GM18517 (cell line): ENCODE measurements around the gene ATXN1.
"Not testable (repeated sequence)": the region's sequence is repeated elsewhere in the genome, so short reads cannot be mapped to it uniquely, and the experiment has no call there.

Experiments used
- ATAC-seq: cut with Tn5 transposase; IDR thresholded peaks from one replicate; pipeline ENCODE4 v1.9.1; 2021; ENCODE audit warnings: mild to moderate bottlenecking, moderate library complexity; ENCODE audit not compliant: unreplicated experiment

The ATXN1 gene

DNA sequence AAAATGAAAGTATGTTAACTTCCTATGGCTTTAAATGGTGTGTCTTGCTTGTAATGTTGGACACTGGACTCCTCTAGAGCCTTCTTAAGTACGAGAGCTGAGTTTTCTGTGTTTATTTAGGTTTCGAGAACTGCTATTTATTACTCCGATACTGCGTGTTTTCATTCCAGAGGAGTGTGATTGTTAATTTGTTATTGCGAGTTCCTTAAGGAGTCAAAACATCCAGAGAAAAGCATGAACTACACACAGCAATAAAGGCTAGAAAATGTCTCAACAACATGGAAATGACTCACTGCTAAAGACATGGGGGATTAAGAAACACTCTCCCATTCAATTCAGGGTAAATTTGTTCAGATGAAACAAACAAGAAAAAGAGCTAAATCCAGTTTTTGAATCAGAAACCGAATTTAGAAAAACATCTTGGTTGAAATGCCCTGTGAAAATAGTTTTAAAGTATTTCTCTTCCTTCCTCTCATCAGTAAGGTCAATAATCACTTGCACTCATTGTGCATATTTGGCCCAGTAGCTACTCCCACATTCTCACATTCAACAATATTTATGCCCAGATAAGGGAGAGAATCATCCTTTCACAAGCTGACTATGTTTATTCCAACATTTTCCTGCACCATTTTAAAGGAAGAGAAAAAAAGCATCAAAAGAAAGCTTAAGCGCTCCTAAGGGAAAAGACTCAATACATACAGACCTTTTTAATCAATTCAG, 36.0 kb downstream of the ATXN1 start:
- ATAC-seq, result no peak

DNA sequence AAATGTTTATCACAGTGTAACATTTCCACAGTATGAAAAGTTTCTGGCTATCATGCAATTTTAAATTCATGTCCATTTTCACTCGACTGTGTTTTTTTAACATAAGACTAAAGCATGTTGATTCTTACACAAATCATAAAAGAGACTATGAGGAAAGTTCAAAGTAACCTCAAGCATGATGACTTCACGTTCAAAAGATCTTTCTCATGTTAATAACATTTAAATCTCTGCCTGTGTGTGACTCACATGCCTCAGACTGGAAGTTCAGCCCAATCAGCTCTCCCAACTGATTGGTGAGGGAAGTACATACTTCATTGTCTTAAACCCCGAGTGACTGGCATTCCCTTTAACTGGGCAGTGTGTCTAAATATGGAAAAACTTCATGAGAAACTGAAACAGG, 37.4 kb downstream of the ATXN1 start:
- ATAC-seq, result no peak

DNA sequence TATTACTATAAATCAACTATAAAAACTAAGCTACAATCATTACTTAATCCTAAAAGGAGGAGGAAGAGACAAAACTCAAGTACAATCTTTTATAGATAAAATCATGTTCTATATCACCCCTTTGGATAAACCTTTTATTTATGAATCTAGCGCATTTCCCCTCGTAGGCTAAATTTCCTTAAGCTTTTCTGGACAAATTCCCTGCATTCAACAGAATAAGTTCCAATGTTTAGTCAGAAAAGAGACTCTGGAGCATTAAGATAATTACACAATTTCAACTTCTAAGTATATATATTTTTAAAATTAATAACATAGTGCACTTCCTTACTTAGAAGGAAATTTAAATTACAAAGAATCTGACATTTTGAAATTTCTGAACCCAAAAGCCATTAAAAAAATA, 37.9 kb downstream of the ATXN1 start:
- ATAC-seq, result no peak

DNA sequence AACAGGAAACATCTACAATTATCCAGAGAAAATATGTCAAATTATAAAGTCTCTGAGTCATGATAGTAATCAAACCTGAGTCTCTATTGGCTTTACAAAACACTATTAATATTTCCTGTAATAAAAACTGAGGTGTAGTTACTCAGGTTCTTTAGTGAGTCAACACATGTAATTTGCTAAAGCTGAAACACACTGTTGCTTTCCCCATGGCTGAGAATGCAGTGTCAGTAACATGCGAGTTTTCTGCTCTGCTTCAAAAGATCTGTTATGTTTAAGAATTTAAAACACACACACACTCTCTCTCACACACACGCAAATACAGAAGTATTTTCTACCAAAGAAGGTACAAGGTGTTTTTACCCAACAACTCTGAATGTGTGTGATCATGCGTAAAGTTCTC, 38.6 kb downstream of the ATXN1 start:
- ATAC-seq, result no peak

DNA sequence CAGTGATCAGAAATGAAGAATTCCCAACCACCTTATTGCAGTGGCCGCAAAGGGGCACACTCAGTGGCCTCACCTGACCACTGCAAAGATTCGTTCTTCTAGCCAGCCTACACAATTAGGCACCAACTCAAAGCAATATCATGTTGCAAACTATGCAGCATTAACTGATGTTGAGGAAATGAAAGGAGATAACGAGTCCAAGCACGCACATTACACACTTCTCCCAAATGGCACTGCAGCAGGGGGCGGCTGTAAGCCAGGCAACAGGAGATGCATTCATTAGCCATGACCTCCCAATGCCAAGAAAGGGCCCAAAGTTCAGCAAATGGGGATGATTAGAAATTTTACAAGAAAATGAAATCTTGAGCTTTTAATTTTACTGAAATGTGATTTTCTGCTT, 39.3 kb downstream of the ATXN1 start:
- ATAC-seq, result no peak

DNA sequence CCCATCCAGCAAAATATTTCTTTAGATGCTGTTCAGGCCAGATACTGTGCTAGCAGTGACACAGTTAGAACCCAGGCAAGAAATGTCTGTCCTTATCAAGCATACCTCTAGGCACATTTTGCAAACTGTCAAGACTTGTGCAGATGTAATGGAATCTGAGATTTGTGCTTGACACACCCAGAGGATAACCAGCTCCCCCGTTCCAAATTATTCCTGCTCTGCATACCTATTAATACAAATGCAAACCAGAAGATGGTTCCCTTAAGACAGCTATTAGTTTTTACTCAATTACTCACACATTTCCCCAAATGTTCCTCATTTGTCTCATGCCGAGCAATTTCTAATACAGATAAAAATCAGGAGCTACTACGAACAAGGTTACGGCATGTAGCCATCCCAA, 40.4 kb downstream of the ATXN1 start:
- ATAC-seq, result no peak

DNA sequence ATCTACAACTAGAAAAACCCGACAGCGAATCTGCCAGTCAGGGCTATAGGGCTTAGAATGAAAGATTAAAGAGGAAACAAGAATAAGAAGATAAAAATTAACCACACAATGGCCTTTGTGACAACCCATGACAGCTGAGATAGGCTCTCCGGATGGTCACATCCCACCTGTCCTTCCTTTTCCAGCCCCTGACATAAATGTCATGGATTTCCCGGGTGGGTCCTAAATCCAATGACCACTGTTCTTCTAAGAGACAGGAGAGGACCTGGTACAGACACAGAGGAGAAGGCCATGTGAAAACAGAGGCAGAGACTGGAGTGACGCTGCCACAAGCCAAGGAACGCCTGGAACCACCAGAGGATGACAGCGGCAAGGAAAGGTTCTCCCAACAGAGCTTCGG, 41.8 kb downstream of the ATXN1 start:
- ATAC-seq, result no peak

DNA sequence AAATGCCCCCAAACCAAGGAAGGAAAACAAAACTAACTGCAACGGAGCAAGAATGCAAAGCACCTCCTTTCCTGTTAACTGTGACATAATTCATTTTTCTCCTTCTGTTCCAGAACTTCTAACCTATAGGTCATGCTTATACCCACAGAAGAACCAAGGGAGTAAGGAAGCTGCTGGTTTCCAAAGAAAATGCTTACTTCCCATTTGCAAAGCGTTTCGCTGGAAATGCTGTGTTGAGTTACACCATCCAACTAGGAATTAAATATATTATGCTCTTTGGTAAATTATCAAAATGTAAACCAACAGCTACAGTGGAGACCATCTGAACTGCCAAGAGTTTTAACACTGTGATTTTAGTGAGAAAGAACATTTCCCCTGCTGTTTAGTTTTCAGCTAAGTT, 42.9 kb downstream of the ATXN1 start:
- ATAC-seq, result no peak

DNA sequence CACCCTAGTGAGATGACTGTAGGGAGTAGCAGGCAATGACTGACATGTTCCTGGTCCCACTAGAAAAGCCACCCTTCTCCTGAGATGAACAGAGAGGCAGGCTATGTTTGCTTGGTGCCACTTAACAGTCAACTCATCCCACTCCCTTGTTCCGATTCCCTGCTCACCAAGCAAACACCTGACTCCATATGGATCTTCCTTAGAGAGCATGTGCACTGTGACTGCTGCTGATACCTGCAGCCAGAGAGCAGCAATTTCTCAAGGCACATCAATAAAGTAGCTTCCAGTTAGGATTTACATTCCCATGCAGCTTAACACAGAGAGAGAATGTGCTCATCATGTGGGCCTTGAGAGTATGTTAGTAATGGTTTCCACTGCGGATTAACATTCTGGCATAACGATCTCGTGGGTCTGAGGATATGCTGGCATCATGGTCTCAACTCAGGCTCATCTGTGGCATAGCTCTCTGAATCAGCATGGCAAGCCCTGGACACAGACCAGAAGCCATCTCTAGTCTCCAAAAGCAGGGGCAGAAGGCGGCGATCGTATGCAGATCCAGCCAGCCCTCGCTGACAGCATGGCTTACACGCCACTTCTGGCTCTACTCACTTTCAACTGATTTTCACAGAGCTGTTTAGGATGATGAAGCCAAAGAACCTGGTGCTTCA, 43.9 kb downstream of the ATXN1 start:
- ATAC-seq, result no peak

DNA sequence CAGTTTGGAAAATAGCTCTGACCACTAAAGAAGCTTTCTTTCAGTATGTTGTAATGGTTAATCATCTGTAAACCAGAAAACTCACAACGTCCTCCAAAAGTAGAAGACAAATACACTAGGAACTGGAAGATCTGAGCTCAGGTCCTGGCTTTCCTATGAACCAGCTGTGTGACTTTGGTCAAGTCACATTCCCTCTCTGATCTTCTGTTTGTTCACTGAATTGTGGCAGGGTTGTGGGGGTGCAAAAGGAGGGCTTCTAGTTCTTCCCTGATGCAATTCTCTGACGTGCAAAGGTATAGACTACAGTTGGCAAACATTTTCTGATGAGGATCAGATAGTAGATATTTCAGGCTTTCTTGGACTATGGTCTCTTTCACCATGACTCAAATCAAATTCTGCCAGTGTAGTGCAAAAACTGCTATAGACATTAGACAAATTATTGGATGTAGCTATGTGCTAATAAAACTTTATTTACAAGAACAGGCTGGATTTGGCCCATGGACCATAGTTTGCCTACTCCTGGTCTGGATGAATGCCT, 44.9 kb downstream of the ATXN1 start:
- no peak for ATAC-seq

DNA sequence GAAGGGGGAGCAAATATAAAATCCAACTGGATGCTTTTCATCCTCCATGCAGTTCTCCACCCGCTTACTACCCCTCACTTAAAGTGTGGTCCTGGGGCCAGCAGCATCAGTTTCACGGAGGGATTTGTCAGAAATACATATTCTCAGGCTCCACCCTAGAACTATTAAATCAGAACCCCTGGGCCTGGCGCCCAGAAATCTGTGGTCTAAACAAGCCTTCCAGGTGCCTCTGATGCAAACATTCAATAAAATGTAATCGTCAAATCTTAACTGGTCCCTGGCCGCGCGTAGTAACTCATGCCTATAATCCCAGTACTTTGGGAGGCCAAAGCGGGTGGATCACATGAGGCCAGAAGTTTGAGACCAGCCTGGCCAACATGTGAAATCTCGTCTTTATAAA, 47.7 kb downstream of the ATXN1 start:
- ATAC-seq, result no peak

DNA sequence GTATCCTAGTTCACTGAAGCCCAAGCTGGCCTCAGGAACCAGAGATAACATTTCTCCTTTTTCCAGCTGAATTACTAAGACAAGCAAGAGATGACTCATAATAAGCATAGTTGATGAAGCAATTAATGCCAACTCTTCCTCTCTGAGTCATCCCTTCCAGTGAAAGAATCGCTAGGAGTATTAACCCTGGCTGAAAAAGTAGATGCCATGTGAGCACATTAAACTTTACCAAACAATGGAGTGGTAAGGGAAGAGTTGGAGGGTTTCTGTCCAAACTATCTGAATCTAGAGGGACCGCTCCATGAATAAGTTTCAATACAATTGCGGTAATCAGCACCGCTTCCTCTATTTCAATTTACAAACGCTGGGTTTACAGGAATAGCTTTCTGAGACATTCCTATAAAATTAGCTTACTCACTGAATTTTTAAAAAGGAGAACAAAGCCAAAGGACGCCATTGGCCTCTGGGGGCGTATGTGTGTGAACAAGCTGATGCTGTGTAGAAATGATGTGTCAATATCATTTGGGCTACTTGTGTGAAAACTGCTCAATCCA, 48.3 kb downstream of the ATXN1 start:
- ATAC-seq, result peak; percentile 44

DNA sequence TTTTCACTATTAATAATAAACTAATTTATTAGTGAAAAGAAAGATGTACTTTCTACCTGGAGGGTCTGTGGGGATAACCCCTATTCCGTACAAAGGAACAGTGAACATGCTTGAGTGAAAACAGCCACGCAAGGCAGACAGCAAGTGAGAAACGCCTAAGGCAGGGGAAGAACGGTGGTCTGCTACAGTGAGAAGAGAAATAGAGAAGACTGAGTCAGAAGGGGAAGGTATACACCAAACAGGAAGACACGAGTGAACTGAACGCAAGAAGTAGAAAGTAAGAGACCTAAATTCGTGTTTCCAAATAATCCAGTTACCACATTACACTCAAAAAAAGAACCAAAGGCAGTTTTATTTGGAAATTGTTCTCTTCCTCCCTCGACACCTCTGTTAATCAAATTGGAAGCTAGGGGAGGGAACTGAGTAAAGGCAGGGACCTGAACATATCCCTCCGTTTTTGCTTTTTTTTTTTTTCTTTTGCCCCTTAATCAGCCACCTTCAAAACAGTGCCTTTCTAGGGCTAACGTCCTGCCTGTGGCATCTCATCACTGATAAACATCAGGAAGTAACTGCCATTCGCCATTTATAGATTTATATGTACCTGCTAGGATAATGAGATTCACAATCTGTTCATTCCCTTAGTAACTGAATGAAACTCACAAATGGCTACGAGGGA, 48.9 kb downstream of the ATXN1 start:
- ATAC-seq, result peak; percentile 74

DNA sequence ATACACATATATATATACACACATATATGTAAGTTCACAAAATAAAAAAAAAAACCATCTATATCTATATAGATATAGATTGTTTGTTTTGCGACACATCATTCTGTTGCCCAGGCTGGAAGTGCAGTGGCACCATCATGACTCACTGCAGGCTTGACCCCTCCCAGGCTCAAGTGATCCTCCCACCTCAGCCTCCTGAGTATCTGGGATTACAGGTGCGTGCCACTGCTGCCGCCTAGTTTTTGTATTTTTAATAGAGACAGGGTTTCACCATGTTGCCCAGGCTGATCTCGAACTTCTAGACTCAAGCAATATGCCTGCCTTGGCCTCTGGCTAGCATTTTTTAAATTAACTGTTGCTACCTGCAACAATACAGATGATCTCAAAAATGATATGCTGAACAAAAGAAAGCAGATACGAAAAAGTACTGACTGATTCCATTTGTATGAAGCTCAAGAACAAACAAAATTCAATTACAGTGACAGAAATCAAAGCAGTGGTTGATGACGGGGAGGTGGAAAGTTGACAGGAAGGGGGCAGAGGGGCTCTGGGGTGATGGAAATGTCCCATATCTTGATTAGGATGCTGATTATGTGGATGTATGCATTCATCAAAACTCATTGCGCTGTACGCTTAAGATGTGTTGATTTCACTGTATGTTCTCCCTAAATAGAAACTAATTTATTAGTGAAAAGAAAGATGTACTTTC, 49.6 kb downstream of the ATXN1 start:
- ATAC-seq, result peak; percentile 8

DNA sequence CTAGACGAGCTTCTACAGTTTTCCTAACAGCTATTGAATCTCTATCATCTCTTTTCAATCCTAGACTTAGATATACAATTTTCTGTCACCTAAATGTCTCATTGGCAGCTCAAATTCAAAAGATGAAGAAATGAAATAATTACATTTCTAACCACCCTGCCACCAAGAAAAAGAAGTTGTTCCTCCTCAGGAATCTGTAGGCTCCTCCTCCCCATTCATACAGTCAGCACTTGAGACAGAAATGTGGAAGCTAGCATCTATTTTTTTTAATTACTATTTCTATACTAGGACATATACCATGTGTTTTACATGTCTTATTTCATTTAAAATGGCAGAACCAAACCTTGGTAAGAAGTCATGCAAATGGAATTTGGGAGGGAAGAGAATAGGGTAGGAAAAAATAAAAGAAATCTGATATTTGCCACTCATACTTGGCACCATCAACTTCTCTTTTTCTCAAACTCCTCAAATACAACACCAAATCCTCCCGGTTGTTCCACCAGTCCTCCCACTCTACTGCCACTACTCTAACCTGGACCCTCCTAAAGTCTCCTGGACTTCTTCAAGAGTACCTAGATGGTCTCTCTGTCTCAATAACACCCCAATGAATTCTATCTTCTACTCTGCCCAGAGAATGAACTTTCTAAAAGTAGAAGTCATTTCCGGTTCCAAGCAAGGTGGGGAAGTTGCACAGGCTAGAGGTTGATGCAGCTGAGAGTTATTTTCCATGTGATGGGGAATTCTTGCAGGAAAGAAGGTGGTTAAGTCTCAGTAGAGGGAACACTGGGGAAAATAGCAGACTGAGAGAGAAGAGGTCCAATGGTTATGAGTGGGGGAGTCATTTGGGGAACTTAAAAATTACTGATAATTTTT, 54.1 kb downstream of the ATXN1 start:
- peak; percentile 47 for ATAC-seq

DNA sequence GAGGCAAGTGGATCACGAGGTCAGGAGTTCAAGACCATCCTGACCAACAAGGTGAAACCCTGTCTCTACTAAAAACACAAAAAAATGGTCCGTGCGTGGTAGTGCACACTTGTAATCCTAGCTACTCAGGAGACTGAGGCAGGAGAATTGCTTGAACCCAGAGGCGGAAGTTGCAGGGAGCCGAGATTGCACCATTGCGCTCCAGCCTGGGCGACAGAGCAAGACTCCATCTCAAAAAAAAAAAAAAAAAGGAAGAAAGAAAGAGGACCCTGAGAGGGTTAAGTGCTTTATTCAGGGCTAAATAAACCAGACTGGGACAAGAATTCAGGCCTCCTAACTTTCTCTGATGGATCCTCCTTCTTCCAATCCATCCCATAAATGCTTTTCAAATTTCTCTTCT, 54.8 kb downstream of the ATXN1 start:
- not testable (repeated sequence) for ATAC-seq

DNA sequence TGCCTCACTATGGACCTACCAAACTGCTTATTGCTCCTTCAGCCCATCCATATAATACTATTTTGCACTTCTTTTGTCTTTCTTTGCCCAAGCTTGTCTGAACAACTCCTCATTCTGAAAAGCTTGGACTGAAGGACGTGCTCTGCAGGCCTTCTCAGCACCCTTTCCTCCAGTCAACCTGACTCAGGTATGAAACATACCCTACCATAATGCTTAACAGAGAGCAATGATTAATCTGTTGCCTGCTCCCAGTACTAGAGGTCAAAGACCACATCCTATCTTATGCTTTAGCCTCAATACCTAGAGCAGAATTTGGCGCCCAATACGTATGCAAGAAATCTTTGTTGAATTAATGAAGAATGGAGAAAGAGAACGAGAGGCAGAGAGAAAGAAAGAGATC, 55.2 kb downstream of the ATXN1 start:
- no peak for ATAC-seq

DNA sequence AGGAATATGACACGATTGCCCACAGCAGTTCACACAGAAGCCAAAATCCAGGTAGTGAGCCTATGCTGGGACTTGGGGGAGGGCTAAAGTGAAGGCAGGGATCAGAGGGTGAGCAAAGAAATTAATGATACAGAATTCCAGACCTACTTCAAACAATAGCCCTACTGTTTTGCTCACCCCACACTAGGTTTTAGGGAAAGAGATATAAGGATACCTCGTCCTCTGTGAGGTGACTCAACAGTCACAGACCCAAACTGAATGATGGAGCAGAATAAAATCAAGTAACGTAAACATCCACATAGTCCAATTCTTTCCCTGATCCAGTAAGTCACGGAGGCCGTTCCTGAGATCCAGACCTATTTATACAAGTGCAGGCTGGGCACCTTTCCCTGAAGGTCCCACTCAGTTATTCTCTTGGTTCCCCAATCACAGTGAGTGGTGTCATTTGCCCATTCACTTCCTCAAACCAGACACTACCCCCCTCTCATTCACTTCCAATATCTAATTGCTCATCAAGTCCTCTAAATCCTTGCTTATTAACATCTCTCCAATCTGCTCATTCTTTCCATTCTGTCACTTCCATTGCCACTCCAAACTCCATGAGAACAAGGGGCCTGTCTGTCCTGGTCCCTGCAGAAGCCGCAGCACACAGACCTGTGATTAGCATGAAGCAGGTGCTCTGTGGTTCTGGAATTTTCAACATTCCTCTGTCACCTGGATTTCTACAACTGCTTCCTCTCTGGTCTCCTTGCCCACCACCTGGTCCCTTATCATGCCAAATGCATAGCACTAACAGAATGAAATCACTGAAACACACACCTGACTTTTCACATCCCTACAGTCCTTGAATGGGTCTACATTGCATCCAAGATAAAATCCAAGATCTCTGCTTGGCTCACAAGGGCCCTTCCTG, 55.9 kb downstream of the ATXN1 start:
- no peak for ATAC-seq
